NCI-H345 (cell line): ENCODE measurements around the gene CCNY.

ENCODE experiments used
- DNase-seq: peaks from one replicate; lab custom pipeline; 2025; lab: John Stamatoyannopoulos, UW

CCNY gene

DNA sequence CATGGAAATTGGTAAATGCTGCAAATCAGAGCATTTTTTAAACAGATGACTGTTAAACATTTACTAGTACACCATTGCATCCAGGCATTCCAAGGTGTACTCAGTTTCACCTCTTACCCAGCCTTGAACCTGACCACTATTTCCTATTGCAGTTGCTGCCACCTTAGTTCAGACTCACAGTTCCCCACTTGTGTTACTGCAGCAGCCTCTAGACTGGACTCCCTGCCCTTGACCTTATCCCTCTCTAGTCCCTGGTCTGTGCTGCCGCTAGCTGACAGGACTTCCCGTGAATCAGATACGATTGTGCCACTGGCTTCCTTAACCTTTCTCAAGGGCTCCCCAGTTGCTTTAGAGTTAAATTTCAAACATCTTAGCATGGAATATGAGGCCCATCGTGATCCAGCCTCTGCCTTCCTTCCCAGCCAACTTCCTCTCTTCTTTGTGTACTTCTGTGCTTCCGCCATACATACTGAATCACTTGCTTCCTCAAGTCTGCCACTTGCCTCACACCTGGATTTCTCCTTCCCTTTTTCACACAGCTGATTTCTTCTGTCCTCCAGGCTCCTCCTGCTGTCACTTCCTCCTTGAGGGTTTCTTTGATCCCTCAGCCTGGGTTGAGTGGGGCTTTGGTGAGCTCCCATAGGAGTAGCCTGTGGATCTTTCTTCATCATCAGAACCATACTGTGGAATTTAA lies 150.1 kb downstream of the CCNY start:
- DNase-seq = no peak

GRCh38 chr10:35487336-35488034 lies 151.2 kb downstream of the CCNY start:
- DNase-seq = no peak

DNA sequence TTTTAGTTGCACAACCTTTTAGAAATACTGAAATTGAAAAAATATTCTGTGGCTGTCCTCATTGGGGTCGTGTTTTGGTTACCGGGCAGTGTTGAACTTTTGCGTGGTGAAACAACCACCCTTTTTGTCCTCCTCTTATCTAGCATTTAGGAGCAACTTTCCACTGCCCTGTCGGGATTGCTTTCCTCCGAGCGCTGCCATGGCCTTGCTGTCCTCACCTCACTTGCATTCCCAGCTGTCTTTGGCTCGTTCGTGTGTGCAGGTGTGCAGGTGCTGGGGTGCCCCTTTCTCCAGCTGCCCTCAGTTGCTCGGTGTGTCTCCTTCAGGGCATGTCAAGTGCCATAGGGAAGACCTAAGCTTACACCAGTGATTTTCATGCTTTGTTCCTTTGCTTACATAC lies 151.9 kb downstream of the CCNY start:
- DNase-seq = no peak

- DNase-seq = no peak
Observed at GRCh38 chr10:35492386-35493195, 156.3 kb downstream of the CCNY start.

DNA sequence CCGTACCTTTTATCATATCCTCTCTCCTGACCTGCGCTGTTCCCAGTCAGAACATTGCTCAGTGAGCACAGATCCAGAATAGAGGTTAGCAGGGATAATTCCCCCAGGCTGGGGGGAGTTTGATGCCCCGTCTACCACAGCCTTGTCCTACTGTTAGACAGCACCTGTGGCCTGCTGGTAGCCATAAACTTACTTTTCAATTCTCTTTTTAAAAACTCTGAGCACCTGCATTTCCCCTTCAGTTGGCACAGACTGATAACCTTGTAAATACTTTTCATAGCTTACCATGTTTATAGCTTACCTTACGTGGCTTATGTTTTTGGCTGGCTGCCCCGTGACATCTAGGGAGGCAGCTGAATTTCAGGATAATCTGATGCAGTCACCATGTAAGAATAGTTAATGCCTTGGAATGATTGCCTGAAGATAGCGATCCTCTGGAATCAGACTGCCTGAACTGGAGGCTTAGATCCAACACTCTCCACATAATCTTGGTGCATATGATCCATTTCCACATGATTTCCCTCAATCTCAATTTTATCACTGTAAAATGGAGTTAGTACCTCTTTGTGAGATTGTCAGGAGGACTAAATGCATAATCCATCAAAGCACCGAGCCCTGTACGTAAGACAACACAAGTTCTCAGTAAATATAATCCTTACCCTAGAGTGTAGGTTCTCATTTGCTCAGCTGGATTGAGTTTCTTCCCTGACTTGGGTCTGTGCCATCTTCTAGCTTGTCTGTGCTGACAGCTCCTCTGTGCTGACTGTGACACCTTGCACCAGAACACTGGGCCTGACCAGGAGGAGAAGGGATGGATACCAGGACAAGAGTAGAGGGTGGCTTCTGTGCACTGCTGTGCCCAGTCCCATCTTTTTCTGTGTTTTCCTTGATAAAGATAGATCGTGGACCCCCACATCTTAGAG lies 157.1 kb downstream of the CCNY start:
- no peak for DNase-seq

DNA sequence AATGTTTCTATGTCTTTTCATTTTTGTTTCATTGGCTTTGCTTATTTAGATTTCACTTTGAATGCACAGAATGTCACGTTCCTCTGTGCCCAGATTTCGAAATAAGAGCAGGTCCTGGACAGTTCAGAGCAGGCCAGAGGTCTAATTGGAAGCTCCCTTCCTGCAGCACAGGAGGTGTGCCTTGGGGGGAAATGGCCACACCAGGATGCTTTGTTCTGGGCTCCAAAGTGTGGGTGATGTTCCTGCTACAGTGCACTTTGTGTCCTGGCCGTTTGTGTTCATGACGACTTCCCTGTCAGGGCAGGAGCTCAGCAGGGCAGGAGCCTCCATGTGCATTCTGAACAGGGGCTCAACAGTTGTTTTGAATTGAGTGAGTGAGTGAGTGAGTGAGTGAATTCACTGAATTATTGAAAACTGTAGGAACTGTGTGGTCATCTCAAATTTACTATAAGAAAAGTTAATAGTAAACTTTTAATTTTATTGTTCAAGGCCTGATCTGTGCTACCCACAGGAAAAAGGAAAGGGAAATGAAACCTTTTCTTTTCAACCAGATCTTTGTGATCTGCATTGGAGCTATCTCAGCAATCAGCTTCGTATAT lies 159.3 kb downstream of the CCNY start:
- no peak for DNase-seq

GRCh38 chr10:35497909-35498308 lies 161.6 kb downstream of the CCNY start:
- DNase-seq = no peak

DNA sequence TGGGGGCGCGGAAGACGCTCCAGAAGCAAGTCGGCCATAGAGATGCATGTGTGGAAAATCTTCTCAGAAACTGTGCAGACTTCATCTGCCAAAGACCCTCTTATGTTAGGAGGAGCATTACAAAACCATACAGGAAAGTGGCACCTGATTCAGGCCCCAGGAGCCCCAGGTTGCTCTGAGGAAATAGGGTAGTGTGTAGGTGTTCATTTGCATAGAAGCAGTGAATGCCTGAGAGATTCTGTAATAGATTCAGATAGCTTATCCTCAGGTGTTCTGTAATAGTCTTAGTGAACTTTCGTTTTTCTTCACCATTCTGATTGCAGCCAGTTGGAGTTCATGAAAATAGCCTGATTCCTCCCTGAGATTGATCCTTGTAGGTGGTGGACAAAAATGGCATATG lies 162.4 kb downstream of the CCNY start:
- DNase-seq = no peak

GRCh38 chr10:35501923-35502322 lies 165.6 kb downstream of the CCNY start:
- DNase-seq = no peak

DNA sequence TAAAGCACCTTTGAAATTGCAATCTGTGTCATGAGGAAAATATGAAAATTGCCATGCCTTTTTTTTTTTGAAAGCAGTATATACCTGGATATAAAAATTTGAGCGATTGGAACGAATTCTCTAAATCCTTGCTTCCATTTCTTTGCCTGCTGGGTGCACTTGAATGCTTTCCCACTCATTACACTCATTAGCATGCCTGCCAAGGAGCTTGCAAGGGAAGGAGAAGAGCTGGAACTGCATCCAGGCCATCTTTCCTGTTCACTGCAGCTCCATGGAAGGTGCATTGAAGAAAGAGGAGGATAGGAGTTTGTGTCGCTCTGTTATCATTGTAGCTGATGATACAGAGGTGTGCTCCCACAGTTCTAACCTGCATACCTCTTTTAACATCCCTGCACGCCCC lies 166.4 kb downstream of the CCNY start:
- DNase-seq = no peak

DNA sequence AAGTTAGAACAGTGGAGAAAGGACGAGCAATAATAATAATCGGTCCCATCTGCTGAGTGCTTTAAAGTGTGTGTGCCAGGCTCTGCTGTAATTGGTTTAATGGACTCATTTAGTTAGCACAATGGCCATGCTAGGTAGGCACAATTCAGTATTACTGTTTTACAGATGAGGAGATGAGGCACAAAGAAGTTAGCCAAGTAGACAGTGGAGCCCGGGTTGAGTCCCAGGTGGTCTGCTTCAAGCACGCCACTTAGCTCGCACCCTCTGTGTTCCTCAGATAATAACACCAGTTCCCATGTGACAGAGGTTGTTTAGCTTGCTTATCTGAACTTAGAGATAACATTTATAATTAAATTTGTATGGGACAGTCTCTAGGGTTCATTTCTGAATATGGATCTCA lies 167.3 kb downstream of the CCNY start:
- DNase-seq = peak; percentile 27

- DNase-seq = no peak
Observed at GRCh38 chr10:35504132-35504531, 167.8 kb downstream of the CCNY start.

- DNase-seq = no peak
Observed at GRCh38 chr10:35505241-35505873, 169.0 kb downstream of the CCNY start.

- DNase-seq = no peak
Observed at GRCh38 chr10:35506741-35507140, 170.4 kb downstream of the CCNY start.

GRCh38 chr10:35507519-35508109 lies 171.3 kb downstream of the CCNY start:
- DNase-seq = no peak

- DNase-seq = no peak
Observed at GRCh38 chr10:35508647-35509046, 172.3 kb downstream of the CCNY start.

DNA sequence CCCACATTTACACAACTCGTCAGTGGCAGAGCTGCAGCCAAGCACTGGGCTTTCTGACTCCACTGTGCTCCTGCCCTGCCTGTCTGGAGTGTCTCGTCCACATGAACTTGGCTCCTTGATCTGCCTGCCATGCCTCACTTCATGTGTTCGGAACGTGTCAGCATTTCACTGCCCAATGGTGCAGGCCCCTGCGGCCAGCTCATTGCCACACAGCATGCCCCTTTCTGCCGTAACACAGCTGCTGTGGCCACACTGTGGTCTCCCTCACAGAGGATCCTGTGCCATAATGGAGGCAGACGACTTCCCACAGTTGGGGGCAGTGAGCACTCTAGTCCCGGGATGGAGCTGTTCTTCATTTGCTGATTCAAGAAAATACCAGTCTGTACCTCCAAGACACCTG lies 174.6 kb downstream of the CCNY start:
- DNase-seq = no peak

DNA sequence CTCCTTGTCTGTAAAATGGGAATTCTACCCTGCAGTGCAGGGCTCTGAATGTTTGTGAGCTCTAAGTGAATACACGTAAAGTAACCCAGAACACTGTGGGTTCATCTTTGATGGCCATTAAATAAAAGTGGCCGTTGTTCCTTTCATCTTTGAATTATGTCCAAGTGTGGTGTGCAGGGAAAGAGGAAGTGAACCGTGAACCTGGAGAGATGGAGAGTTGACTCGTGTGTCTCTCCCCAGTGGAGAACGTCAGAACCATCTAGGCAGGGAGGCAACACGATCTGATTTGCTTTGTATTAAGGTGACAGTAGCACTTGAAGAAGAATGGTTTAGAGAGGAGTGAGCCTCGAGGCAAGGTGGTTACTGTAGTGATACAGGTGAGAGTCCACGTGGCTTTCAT lies 175.3 kb downstream of the CCNY start:
- peak; percentile 6 for DNase-seq

DNA sequence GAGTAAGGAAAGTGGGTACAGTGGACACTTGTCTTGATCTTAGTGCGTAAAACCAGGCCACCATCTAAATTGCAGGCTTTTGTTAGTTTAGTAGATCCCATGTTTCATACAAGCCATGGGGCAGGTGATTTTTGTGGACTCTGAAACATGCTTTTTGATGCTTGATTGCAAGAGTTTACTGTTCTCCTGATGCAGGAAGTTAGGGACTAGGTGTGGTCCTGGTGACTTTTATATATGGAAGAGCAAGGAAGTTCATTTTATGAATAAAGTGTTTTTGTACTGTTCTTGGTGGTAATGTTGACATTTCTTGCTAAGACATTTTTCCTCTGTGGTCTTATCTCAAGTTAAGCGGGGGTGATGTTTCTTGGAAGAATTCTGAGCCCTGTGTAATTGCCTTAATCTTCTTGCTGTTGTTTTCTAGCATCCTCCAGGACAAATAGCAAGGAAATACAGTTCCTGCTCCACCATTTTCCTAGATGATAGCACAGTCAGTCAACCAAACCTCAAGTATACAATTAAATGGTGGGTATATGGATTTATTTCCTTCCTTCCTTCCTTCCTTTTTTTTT lies 179.9 kb downstream of the CCNY start:
- DNase-seq = no peak
